Vagina (tissue), 2 donors: ENCODE results near the gene PPP4R3A. TPM values are rescaled to one million over a fixed set of nuclear protein-coding genes. Genes with fewer than 3 reads are reported as not detected.

ENCODE experiments used
- DNase-seq, 2 donors: peaks; one replicate each; pipeline ENCODE4 v3.0.0-alpha.2; 2017; ENCODE audit errors: extremely low spot score in 2 of 2
- H3K27ac ChIP-seq: fragments of 200-600 bp; sonication (generic); one replicate; pipeline ENCODE4 v1.5.1; 2019
- H3K27me3 ChIP-seq: fragments of 200-600 bp; sonication (generic); one replicate; pipeline ENCODE4 v1.5.1; 2019
- H3K36me3 ChIP-seq, 2 donors: fragments of 200-600 bp; sonication (generic); one replicate each; pipeline ENCODE4 v1.5.1; 2017 to 2019
- H3K4me1 ChIP-seq: fragments of 200-600 bp; sonication (generic); one replicate; pipeline ENCODE4 v1.5.1; 2019
- H3K4me3 ChIP-seq, 2 donors: fragments of 200-600 bp; sonication (generic); 1 replicate in 1 of 2; 2 replicates in 1 of 2; pipeline ENCODE4 v1.5.1; 2016 to 2019
- H3K9me3 ChIP-seq: fragments of 200-600 bp; sonication (generic); one replicate; pipeline ENCODE4 v1.5.1; 2019
- CTCF ChIP-seq, 3 experiments: fragments of 450-650 bp in 2 of 3; fragments of 200-600 bp in 1 of 3; sonication (generic) in 1 of 3; IDR thresholded peaks; one replicate each; pipeline ENCODE4 v1.5.1; 2017 to 2019; ENCODE audit warnings: antibody characterized with exemption in 3 of 3, mild to moderate bottlenecking in 2 of 3, moderate library complexity in 2 of 3
- POLR2A ChIP-seq, 2 donors: fragments of 450-650 bp; IDR thresholded peaks; one replicate each; pipeline ENCODE4 v1.6.1; 2017; ENCODE audit warnings: antibody characterized with exemption in 2 of 2, mild to moderate bottlenecking in 2 of 2, moderate library complexity in 2 of 2
- POLR2AphosphoS5 ChIP-seq, 2 donors: sonication (generic); formaldehyde crosslinking; IDR thresholded peaks; one replicate each; pipeline ENCODE4 v1.9.0; 2017; ENCODE audit warnings: antibody characterized with exemption in 2 of 2, mild to moderate bottlenecking in 2 of 2, low read depth in 1 of 2; ENCODE audit not compliant: insufficient read depth in 1 of 2
- intact Hi-C: fragments of 100-400 bp; cut with DNase I; formaldehyde crosslinking; loops from one replicate; pipeline ENCODE4 v1.15.1; 2023
- total RNA-seq: library from RNA; depleted of rRNA; stranded (reverse); fragments of >200 nt; gene quantifications from one replicate; pipeline ENCODE4 v1.2.3, GENCODE V29; 2016

The PPP4R3A gene
- total RNA-seq, 1 donor from 2014 or later: 61.6 TPM

GRCh38 chr14:91508105-91508504, 2.0 kb downstream of the PPP4R3A start:
- no peak for DNase-seq
- no peaks in the 10 kb centered on the region for H3K27me3 ChIP-seq
- H3K9me3 ChIP-seq: no peaks in the 10 kb centered on the region
- peak overlapping the region; percentile 98 for H3K27ac ChIP-seq
- peaks cover 51% of the 10 kb centered on the region for H3K4me1 ChIP-seq
- TF ChIP-seq CTCF (IDR thresholded peaks at IDR 0.05) (no peak), POLR2AphosphoS5 (IDR thresholded peaks at IDR 0.05; ENCODE audit: insufficient read depth in 1 of 2, low read depth in 1 of 2) (no peak), POLR2A (IDR thresholded peaks at IDR 0.05) (no peak)
- peaks cover 0 to 1% of the 10 kb centered on the region in 2 donors for H3K36me3 ChIP-seq
- intact Hi-C loops: no loop called here
- peak overlapping the region; percentile 67 to 97 for H3K4me3 ChIP-seq

GRCh38 chr14:91506226-91506625, 3.9 kb downstream of the PPP4R3A start:
- intact Hi-C loops: no loop called here
- Histone ChIP-seq H3K27me3 (no peaks in the 10 kb centered on the region), H3K4me3 (no peak overlapping the region), H3K4me1 (peaks cover 67% of the 10 kb centered on the region), H3K36me3 (peaks cover 0 to 3% of the 10 kb centered on the region in 2 donors), H3K27ac (no peak overlapping the region), H3K9me3 (no peaks in the 10 kb centered on the region)
- TF ChIP-seq POLR2AphosphoS5 (IDR thresholded peaks at IDR 0.05; ENCODE audit: insufficient read depth in 1 of 2, low read depth in 1 of 2) (no peak), POLR2A (IDR thresholded peaks at IDR 0.05) (no peak), CTCF (IDR thresholded peaks at IDR 0.05) (no peak)
- DNase-seq: no peak

- peaks cover 0 to 3% of the 10 kb centered on the region in 2 donors for H3K36me3 ChIP-seq
- intact Hi-C loops: no loop called here
Observed at GRCh38 chr14:91503000-91503504, 7.1 kb downstream of the PPP4R3A start.

GRCh38 chr14:91501951-91502930, 7.9 kb downstream of the PPP4R3A start:
- H3K9me3 ChIP-seq: no peaks in the 10 kb centered on the region
- no peak overlapping the region for H3K27ac ChIP-seq
- DNase-seq: no peak
- intact Hi-C loops: no loop called here
- TF ChIP-seq POLR2A (IDR thresholded peaks at IDR 0.05): no peak
- TF ChIP-seq POLR2AphosphoS5 (IDR thresholded peaks at IDR 0.05; ENCODE audit: insufficient read depth in 1 of 2, low read depth in 1 of 2): no peak
- TF ChIP-seq CTCF (IDR thresholded peaks at IDR 0.05): no peak
- H3K4me1 ChIP-seq: peaks cover 87% of the 10 kb centered on the region
- H3K4me3 ChIP-seq: no peak overlapping the region
- H3K27me3 ChIP-seq: no peaks in the 10 kb centered on the region
- H3K36me3 ChIP-seq: peaks cover 0 to 3% of the 10 kb centered on the region in 2 donors

More at GRCh38 chr14:91503000-91503504, 7.1 kb downstream of the PPP4R3A start:
- Histone ChIP-seq H3K27ac (no peak overlapping the region), H3K4me3 (no peak overlapping the region), H3K9me3 (no peaks in the 10 kb centered on the region), H3K4me1 (peaks cover 84% of the 10 kb centered on the region), H3K27me3 (no peaks in the 10 kb centered on the region)
- no peak for TF ChIP-seq POLR2A (IDR thresholded peaks at IDR 0.05)
- TF ChIP-seq POLR2AphosphoS5 (IDR thresholded peaks at IDR 0.05; ENCODE audit: insufficient read depth in 1 of 2, low read depth in 1 of 2): no peak
- no peak for TF ChIP-seq CTCF (IDR thresholded peaks at IDR 0.05)
- DNase-seq: no peak
